ENCODE data around the gene CHMP1A.

The CHMP1A gene

GRCh38 chr16:89616623-89617022 is 40.9 kb downstream of the CHMP1A start:
- TF ChIP-seq REST (IDR thresholded peaks at IDR 0.05; ENCODE audit: insufficient read depth in 1 of 2, low read depth in 2 of 2, low read length in 2 of 2) (peak in 1 of 2 experiments; percentile 51; a peak in 1 of 4 replicates), POLR2AphosphoS5 (IDR thresholded peaks at IDR 0.05; ENCODE audit: low read depth, low read length) (no peak), SIN3A (IDR thresholded peaks at IDR 0.05; ENCODE audit: borderline replicate concordance, insufficient read depth, low read length) (peak; percentile 88; the same call in 1 of the 2 replicates), FOXP2 (optimal IDR thresholded peaks at IDR 0.05; ENCODE audit: borderline replicate concordance, extremely low read depth, extremely low read length, insufficient read depth) (peak; percentile 71)

GRCh38 chr16:89615596-89616090 is 41.9 kb downstream of the CHMP1A start:
- no peak for TF ChIP-seq FOXP2 (optimal IDR thresholded peaks at IDR 0.05; ENCODE audit: borderline replicate concordance, extremely low read depth, extremely low read length, insufficient read depth)
- no peak for TF ChIP-seq POLR2AphosphoS5 (IDR thresholded peaks at IDR 0.05; ENCODE audit: low read depth, low read length)
- TF ChIP-seq TAF1 (IDR thresholded peaks at IDR 0.05; ENCODE audit: borderline replicate concordance, insufficient read depth, low read length) = no peak
- TF ChIP-seq SIN3A (IDR thresholded peaks at IDR 0.05; ENCODE audit: borderline replicate concordance, insufficient read depth, low read length) = no peak
- no peak for TF ChIP-seq REST (IDR thresholded peaks at IDR 0.05; ENCODE audit: insufficient read depth in 1 of 2, low read depth in 2 of 2, low read length in 2 of 2)

GRCh38 chr16:89615176-89615575 is 42.3 kb downstream of the CHMP1A start:
- TF ChIP-seq FOXP2 (optimal IDR thresholded peaks at IDR 0.05; ENCODE audit: borderline replicate concordance, extremely low read depth, extremely low read length, insufficient read depth) = no peak
- TF ChIP-seq TAF1 (IDR thresholded peaks at IDR 0.05; ENCODE audit: borderline replicate concordance, insufficient read depth, low read length) = no peak
- no peak for TF ChIP-seq POLR2AphosphoS5 (IDR thresholded peaks at IDR 0.05; ENCODE audit: low read depth, low read length)
- no peak for TF ChIP-seq SIN3A (IDR thresholded peaks at IDR 0.05; ENCODE audit: borderline replicate concordance, insufficient read depth, low read length)
- TF ChIP-seq REST (IDR thresholded peaks at IDR 0.05; ENCODE audit: insufficient read depth in 1 of 2, low read depth in 2 of 2, low read length in 2 of 2) = no peak

GRCh38 chr16:89613954-89614459 is 43.5 kb downstream of the CHMP1A start:
- TF ChIP-seq REST (IDR thresholded peaks at IDR 0.05; ENCODE audit: insufficient read depth in 1 of 2, low read depth in 2 of 2, low read length in 2 of 2) (no peak), SIN3A (IDR thresholded peaks at IDR 0.05; ENCODE audit: borderline replicate concordance, insufficient read depth, low read length) (no peak), TAF1 (IDR thresholded peaks at IDR 0.05; ENCODE audit: borderline replicate concordance, insufficient read depth, low read length) (no peak), POLR2AphosphoS5 (IDR thresholded peaks at IDR 0.05; ENCODE audit: low read depth, low read length) (no peak), FOXP2 (optimal IDR thresholded peaks at IDR 0.05; ENCODE audit: borderline replicate concordance, extremely low read depth, extremely low read length, insufficient read depth) (no peak)

All from PFSK-1 (cell line).